Activated naive CD4-positive, alpha-beta T cell treated with anti-CD3 and anti-CD28 coated beads, Interleukin-2, amount 10 ng/mL, durations not matched to agents 5 hours and 36 hours (primary cell): Measurements from ENCODE around the gene SSB. TPM values are rescaled to one million over a fixed set of nuclear protein-coding genes. Genes with fewer than 3 reads are reported as not detected.

Source experiments
- total RNA-seq, 2 experiments: library from RNA; stranded (reverse); gene quantifications; one replicate each; pipeline ENCODE4 v1.2.3, GENCODE V29; 2021

Gene SSB
- total RNA-seq, result 10 to 100 TPM; 66.8 to 72.0 TPM

DNA sequence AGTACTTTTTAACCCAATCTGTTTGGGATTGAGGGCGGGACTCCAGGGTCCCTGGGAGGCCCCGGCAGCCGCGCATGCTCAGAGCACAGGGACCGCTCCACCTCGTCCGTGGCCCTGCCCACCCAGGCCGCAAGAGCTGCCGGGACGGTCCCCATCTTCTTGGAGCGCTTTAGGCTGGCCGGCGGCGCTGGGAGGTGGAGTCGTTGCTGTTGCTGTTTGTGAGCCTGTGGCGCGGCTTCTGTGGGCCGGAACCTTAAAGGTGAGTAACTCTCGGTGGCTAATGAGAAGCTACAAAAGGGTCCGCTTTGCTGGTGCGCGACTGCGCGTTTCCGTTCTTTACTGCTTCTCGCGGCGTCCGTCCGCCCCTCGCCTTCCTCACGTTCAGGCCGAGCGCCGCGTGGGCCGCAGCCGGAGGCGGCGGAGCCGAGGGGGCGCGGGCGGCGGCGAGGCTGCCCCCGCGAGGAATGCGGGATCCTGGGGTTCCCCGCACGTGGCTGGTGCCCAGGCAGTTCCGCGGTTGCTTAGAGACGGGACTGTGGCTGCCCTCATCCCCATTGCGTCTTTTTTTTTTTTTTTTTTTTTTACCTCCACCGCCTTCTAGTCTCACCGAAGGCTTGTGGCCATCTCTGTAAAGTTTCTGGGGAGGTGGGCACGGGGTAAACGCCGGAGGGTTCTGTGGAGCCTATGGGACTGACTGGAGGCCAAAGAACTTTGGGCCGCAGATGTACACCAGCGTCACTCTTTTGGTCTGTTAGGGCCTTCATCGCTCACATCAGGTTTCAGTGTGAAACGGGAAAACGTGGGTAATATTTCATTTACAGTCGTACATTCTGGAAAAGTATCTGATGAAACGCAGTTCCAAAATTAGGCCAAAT lies at the start of gene SSB:
SSB (plus strand) TSS at position 154 of the 875 bp plus-strand sequence. CDS start 2,090 bp downstream, outside the sequence.

DNA sequence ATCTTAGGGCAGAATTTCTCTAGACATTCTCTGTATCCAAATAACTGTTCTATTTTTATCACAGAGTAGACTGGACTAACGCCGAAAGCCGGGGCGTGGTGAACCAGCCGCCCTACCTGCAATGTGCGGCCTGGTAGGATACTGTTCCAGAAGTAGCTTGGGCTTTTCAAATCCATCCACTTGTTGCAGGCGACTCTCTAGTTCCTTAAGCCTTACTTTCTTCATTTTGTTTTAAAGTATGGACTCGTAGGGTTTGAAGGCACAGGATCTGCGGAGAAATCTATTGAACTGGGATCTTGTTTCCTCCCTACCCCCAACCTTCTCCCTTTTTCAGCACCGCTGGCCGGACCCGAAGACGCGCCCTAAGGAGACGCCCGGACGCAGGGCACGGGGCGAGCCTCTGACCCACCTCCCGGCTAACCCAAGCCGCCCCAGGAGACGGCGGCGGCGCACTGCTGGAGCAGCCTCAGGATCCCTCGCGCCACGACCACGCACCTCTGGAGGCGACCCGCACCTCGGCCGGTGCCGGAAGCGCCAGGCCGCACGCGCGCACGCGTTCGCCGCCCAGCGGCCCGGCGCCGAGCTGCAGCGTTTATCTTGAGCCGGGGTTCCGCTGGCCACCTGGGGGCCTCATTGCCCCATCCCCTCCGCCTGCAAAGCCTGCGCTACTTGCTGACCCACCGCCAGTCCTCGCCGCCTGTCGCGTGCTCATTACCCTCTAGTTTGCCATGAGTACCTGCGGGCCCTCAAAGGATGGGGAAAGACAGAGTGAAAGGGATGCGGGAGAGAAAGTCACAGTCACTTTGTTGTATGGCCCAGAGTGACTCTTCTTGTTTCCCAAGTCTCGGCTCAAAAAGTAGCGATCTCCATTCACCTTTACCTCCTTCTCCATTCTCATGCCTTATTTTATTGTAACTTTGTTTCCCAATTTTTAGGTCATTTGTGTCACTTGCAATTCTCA lies 26.0 kb downstream of the SSB start, which contains the start of gene METTL5:
METTL5 (minus strand) TSS at position 533 of the 961 bp plus-strand sequence; CDS start at position 225, 308 bp downstream.

DNA sequence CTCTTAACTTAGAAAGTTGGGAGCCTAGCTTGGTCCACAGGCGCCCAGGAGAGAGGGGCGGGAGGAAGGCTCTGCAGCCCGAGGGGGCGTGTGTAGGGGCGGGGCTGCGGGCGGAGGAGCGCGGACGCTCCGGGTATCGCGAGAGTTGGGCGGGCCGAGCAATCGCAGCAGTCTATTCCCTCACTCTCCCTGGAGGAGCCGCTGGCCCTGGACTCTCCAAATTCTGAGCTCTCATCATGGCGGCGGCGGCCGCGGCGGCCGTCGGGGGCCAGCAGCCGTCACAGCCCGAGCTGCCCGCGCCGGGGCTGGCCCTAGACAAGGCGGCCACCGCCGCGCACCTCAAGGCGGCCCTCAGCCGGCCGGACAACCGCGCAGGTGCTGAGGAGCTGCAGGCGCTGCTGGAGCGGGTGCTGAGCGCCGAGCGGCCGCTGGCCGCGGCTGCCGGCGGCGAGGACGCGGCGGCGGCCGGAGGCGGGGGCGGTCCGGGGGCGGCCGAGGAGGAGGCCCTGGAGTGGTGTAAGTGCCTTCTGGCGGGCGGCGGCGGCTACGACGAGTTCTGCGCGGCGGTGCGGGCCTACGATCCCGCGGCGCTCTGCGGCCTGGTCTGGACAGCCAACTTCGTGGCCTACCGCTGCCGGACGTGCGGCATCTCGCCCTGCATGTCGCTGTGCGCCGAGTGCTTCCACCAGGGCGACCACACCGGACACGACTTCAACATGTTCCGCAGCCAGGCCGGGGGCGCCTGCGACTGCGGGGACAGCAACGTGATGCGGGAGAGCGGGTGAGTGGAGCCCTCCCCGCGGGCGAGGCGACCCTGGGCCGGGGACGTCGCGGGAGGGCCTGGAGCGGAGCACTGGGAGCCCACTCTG lies 28.8 kb downstream of the SSB start, which contains the start of gene UBR3:
UBR3 (plus strand) TSS at position 183 of the 869 bp plus-strand sequence; CDS start at position 237, 54 bp downstream.

Other genes with a start within 250 kb of the SSB start
- gene FASTKD1, start 225.0 kb upstream of the SSB start, total RNA-seq, result 10 to 100 TPM; 35.4 to 37.9 TPM
- gene PPIG, start 214.5 kb upstream of the SSB start, total RNA-seq, result 10 to 100 TPM; 55.9 to 59.0 TPM
- gene CFAP210, start 104.5 kb upstream of the SSB start, total RNA-seq, result not detected
- gene PHOSPHO2, start 104.4 kb upstream of the SSB start, total RNA-seq, result 1 to 10 TPM; 2.5 to 3.5 TPM
- gene KLHL23, start 65.0 kb upstream of the SSB start, total RNA-seq, result 1 to 10 TPM; 2.6 to 2.9 TPM
- 10 to 100 TPM; 50.5 to 55.7 TPM for gene METTL5, start 26.0 kb downstream of the SSB start, total RNA-seq
- 10 to 100 TPM; 21.9 to 22.2 TPM for gene UBR3, start 28.6 kb downstream of the SSB start, total RNA-seq